ENCODE measurements around the gene CDHR1.

DNA sequence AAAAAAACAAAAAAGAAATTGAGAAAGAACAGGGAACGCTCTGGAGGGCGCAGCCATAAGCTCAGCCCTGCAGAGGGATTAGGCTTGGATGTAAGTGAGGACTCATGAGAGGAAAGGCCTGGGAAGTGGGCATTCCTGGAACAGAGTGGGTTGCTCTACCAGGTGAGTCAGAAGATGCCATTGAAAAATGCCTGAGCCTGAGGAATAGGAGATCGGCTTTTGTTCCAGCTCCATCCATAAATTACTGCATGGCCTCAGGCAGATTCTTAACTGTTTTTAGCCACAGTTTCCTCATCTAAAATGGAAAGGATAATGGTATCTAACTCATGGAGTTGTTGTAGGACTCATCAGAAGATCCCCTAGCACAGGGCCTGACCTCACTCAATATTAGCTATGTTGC, 49.4 kb downstream of the CDHR1 start:
- TF ChIP-seq, protein P1, sequence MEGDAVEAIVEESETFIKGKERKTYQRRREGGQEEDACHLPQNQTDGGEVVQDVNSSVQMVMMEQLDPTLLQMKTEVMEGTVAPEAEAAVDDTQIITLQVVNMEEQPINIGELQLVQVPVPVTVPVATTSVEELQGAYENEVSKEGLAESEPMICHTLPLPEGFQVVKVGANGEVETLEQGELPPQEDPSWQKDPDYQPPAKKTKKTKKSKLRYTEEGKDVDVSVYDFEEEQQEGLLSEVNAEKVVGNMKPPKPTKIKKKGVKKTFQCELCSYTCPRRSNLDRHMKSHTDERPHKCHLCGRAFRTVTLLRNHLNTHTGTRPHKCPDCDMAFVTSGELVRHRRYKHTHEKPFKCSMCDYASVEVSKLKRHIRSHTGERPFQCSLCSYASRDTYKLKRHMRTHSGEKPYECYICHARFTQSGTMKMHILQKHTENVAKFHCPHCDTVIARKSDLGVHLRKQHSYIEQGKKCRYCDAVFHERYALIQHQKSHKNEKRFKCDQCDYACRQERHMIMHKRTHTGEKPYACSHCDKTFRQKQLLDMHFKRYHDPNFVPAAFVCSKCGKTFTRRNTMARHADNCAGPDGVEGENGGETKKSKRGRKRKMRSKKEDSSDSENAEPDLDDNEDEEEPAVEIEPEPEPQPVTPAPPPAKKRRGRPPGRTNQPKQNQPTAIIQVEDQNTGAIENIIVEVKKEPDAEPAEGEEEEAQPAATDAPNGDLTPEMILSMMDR (conservative IDR thresholded peaks at IDR 0.05), result no peak
- no peak for TF ChIP-seq ZFX (IDR thresholded peaks at IDR 0.05)
